GM21367 (cell line): Measurements from ENCODE around the gene CYB5R4.
A peak's percentile ranks its signal among the peaks of the same experiment; 100 is the strongest.
"Not testable (repeated sequence)": the region's sequence is repeated elsewhere in the genome, so short reads cannot be mapped to it uniquely, and the experiment has no call there.

Experiments used
- ATAC-seq: cut with Tn5 transposase; IDR thresholded peaks from one replicate; pipeline ENCODE4 v1.9.1; 2021; ENCODE audit not compliant: unreplicated experiment

The CYB5R4 gene

DNA sequence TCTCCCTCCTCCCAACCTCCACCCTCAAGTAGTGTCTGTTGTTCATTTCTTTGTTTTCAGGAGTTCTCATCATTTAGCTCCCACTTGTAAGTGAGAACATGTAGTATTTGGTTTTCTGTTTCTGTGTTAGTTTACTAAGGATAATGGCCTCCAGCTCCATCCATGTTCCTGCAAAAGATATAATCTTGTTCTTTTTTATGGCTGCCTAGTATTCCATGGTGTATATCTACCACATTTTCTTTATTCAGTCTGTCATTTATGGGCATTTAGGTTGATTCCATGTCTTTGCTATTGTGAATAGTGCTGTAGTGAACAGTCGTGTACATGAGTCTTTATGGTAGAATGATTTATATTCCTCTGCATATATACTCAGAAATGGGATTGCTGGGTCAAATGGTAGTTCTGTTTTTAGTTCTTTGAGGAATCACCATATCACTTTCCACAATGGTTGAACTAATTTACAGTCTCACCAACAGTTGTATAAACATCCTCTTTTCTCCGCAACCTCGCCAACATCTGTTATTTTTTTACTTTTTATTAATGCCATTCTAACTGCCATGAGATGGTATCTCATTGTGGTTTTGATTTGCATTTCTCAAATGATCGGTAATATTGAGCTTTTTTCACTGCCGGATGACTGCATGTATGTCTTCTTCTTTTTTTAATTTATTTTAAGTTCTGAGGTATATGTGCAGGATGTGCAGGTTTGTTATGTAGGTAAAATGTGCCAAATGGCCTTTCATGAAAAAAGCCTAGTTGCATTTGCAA is 48.3 kb downstream of the CYB5R4 start:
- not testable (repeated sequence) for ATAC-seq

DNA sequence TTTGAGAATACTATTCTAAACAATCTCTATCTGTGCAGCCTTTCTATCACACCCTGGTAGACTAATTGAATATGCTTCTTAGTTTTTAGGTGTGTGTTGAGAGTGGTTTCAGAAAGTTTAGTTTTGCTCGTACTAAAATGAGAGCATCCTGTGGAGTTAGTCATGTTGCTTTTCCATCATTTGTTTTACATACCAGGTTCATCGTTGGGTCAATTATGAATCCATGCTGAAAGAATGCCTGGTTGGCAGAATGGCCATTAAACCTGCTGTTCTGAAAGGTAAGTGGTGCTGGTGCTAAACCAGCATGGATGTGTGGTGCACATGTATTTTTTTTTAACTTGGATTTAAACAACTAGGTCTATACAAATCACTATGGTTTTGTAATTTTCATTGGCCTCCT is 49.3 kb downstream of the CYB5R4 start:
- no peak for ATAC-seq

DNA sequence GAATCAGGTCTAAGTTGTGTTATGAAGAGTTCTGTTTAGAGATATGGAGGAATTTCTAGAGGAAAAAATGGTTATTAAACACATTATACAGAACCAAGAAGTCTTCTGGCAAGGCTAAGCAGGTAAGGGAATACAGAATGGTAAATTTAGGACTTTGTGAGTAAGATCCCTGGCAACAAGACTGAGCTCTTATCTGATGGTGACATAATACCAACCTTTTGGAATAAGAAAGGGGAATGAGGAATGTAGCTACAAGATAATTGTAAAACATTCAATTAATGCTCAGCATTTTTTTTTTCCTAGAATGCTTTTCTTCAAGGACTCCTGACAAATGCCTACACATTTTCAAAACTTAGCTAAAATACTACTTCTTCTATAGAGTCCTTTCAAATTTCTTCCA is 51.8 kb downstream of the CYB5R4 start:
- no peak for ATAC-seq

DNA sequence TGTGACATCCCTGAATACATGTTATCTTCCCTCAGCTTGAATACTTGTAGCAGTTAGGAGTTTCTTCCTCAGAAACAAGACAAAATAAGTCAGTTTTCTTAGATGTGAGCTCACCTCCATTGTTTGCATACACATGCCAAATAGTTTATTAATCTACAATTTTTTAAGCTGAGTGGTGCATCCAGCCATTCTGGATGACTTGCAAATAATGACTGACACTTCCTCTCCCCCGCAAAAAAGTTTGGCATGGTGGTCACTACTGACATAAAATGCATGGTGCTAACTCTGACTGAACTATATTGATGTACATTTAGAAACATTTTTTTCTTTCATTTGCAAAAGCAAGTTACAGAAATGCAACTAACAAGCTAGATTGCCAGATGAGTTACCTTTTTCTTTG is 55.5 kb downstream of the CYB5R4 start:
- ATAC-seq: no peak

DNA sequence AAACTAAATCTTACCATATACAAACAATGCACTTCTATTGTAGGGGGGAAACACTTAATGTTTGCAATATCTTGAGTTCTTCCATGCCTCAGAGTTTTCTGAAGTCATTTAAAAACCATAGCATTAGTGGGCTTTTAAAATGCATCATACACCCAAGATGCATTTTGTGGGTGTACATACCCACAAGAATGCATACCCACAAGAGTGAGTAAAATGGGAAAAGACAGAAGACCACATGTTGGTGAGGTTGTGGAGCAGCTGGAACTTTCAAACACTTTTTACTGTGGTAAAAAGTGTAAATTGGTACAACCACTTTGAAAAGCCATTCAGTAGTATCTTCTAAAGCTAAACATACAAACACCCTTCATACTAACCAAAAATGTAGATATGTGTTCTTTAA is 57.5 kb downstream of the CYB5R4 start:
- ATAC-seq: no peak

DNA sequence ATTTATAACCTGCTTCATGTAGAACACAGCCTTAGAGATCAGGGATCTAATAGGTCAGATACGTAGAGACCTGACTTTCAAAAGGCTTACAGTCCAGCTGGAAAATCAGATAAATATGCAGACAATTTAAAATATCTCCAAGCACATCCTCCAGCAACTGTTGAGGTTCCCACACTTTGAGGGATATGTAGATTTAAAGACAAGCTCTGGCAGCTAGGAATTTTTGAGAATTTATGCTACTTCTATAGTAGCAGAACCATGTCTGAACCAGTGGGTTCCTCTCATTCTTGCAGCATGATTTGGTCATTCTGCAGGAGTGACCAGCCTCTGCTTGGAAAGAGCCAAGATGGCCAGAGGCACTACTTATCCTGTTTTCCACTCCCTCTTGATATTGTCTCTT is 60.5 kb downstream of the CYB5R4 start:
- no peak for ATAC-seq

DNA sequence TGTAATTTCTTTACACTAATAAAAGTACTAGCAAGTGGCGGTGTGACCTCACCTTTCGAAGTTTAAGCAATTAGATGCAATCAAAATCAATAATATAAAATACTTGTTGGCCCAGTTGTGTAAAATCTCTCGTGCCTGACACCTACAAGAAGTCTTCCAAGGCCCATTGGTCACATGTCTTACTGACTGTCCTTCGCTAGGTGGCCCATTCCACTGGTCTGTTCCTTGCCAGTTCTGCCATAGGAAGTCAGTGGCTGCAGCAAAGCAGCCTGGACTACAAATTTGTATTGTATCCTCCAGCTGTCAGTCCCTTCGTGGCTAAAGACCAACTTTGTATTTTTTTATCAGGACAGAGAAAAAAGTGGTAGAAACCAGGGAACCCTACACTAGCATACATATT is 61.8 kb downstream of the CYB5R4 start:
- ATAC-seq: no peak

DNA sequence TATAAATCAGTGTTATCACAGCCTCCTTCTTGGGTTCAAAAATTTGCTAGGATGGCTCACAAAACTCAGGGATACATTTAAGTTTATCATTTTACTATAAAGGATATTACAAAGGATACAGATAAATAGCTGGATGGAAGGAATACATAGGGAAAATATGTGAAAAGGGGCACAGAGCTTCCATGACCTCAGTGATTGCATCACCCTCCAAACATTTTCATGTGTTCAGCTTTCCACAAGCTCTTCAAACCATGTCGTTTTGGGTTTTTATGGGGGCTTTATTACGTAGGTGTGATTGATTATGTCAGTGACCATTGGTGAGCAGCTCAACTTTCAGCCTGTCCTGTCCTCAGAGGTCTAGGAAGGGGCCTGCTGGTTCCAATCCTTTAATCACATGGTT is 68.0 kb downstream of the CYB5R4 start:
- ATAC-seq: no peak

DNA sequence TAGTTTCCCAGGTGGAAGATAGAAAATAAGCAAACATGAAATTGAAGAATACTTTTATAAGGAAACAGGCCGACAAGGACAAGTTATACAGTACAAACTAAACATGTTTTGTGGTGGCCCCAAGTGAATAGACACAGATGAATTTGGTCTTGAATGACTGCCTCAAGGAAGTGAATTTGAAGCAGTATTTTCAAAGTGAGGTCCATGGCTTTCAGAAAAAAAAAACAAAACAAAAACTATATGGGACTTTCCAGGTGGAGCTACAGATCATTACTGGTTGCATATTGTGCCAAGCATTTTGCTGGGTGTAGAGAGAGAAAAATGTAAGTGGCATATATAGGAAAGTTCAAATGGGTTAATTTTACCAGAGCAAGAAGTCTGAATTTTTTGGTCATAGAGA is 68.8 kb downstream of the CYB5R4 start:
- ATAC-seq: no peak

DNA sequence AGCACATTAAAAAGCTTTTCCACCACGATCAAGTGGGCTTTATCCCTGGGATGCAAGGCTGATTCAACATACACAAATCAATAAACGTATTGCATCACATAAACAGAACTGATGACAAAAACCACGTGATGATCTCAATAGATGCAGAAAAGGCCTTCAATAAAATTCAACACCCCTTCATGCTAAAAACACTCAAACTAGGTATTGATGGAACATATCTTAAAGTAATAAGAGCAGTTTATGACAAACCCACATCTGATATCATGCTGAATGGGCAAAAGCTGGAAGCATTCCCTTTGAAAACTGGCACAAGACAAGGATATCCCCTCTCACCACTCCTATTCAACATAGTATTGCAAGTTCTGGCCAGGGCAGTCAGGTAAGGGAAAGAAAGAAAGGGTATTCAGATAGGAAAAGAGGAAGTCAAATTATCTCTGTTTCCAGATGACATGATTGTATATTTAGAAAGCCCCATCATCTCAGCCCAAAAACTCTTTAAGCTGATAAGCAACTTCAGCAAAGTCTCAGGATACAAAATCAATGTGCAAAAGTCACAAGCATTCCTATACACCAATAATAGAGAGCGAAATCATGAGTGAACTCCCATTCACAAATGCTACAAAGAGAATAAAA is 86.8 kb downstream of the CYB5R4 start:
- ATAC-seq: not testable (repeated sequence)

DNA sequence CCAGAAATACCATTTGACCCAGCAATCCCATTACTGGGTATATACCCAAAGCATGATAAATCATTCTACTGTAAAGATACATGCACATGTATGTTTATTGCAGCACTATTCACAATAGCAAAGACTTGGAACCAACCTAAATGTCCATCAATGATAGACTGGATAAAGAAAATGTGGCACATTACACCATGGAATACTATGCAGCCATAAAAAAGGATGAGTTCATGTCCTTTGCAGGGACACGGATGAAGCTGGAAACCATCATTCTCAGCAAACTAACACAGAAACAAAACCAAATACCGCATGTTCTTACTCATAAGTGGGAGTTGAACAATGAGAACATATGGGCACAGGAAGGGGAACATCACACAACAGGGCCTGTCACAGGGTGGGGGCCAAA is 88.5 kb downstream of the CYB5R4 start:
- not testable (repeated sequence) for ATAC-seq

DNA sequence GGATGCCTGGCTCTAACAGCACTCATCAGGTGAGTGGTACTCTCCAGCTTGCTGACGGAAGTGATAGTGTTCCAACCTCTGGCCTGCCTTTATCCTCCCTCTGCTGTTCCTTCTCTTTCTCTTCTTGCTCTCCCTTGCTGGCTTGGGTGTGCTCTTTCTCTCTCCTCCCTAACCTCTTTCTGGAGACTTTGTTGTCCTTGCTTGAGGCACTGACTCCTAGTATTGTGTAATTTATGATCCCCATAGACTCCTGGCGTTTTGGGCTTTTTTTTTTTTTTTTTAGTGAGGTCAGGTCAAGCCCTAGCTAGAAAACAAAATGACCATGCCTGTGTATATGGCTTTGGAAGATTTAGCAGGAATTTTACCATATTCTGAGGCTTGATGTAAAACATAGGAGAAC is 89.4 kb downstream of the CYB5R4 start:
- no peak for ATAC-seq

DNA sequence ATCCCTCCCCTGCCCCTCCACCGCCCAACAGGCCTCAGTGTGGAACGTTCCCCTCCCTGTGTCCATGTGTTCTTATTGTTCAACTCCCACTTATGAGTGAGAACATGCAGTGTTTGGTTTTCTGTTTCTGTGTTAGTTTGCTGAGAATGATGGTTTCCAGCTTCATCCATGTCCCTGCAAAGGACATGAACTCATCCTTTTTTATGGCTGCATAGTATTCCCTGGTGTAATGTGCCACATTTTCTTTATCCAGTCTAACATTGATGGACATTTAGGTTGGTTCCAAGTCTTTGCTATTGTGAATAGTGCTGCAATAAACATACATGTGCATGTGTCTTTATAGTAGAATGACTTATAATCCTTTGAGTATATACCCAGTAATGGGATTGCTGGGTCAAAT is 91.9 kb downstream of the CYB5R4 start:
- ATAC-seq: not testable (repeated sequence)

DNA sequence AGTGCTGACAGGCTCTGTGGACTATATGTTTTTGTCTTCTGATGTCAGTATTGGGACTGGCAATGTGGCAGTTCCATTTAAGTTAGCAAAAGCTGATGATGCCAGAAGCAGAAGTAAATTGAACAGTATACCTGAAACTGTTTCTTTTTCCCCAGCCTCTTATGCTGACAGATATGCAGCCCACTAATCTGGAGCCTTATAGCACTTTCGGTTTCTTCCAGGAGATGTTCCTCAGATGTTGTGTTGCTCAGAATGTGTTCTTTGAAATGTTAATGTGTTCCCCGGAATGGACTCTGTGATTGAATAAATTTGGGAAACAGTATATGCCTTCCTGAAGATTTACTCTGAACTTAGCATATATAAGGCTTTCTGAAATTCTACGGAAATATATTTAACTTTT is 93.3 kb downstream of the CYB5R4 start:
- no peak for ATAC-seq

DNA sequence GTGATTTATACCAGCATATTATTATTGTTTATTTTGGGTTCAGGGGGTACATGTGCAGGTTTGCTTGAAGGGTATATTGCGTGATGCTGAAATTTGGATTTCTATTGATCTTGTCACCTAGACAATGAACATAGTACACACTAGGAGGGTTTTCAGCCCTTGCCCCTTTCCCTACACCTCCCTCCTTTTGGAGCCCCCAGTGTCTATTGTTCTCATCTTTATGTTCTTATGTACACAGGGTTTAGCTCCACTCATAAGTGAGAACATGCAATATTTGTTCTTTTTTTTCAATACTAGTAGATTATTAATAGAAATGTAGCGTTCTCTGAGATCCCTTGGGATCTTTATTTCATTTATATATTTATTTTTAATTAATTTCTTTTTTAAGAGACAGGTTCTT is 94.9 kb downstream of the CYB5R4 start:
- no peak for ATAC-seq

DNA sequence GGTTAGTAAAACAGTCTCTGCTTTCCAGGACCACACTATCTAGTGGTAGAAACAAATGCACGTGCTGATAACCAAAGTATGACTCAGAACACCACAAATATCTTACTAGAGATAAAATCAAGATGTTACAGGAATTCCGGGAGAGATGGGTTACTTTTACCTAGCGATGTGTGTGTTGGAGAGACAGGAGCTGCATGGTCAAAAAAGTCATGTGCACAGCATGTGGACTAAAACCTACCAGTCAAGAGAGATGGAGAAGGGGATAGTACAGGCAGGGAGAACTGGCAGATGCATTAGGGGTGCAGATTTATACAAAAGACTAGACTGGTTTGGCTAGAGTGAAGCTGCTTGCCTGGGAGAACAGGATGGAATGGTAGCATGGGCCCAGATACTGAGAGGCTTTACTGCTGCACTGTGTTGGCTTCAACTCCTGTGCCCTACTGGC is 98.8 kb downstream of the CYB5R4 start:
- no peak for ATAC-seq

DNA sequence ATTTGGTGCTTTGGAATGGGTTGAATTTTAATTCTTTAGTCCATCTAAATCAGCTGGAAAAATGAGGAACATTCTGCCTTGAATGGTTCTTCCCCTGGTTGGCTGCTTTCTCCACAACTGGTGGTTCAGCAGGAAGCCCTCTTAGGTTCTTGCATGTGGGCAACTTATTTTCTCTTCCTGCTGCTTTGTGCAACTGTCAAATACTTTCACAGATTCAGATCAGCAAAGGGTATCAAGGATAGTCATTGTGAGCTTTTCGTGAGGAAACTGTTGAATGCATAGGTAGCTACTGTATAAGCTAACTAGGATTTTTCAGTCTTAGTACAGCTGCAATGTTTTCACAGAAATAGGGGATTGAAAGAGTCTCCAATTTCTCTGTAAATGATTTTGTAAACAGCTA is 101.2 kb downstream of the CYB5R4 start:
- ATAC-seq: no peak

DNA sequence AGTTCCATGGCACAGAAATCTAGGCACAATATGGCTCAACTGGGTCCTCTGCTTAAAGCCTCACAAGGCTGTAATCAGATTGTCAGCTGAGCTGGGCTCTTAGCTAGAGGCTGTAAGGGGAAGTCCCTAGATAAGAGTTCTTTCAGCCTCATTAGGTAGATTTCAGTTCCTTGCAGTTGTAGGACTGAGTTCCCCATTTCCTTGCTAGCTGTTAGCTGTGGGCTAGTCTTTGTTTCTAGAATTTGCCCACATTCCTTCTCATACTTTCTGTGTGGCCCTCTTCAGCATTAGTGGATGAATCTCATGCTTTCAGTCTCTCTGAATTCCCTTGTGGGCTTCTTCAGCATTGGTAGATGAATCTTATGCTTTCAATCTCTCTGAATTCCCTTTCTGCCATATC is 103.1 kb downstream of the CYB5R4 start:
- peak; percentile 91 for ATAC-seq

DNA sequence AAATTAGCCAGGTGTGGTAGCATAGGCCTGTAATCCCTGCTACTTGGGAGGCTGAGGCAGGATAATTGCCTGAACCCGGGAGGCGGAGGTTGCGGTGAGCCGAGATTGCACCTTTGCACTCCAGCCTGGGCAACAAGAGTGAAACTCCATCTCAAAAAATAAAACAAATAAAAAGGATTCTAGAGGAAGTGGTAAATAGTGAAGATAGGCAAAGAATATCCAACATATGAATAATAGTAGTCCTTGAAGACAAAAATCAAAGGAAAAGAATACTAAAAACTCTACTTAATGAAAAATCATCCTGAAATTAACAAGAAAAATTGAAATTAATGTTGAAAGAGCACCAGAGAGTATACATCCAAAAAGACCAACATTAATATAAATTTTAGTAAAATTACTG is 107.0 kb downstream of the CYB5R4 start:
- ATAC-seq: no peak

DNA sequence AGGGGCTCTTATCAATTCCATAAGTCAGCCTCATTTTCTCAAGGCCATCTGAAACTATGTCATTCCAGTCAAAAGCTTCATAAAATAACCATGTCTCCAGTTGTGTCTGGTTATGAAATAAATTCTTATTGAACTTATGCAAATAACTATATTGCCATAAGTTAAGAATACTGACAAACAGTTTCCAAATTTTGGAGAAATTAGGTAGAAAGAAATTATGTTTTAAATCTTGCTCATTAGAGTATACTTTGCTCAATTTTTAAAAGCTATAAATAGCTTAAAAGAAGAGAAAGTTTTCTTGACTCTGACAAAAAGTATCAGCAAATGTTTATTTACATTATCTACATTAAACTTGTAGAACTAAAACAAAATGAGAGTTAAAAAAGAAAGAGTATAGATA is 111.1 kb downstream of the CYB5R4 start:
- ATAC-seq: no peak

DNA sequence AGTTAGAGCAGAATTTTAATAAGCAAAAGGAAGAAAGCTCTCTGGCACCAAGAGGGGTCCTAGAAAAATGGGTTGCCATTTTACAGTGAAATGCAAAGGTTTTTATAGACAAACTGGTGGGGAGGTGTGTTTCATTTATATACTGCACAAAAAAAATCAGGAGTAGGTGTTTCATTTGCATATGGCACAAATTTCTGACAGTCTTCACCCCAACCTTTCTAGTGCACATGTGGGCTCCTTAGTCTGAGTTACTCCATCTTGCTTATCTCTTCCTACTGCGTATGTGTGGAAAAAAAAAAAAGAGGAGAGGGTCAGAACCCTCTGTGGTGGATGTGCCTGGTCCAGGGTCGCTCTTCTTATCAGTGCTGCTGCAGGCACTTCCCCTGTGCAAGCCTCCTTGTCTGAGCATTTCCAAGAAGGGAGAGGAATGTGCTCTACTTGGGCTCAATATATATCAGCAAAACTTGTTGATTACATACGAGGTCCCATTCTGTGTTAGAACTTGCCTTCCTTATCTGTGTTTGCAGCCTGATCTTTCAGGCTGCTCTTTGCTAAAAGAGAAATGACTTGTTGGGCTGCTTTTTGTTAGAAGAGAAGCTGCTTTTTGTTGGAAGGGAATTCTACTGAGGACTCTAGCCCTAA is 115.0 kb downstream of the CYB5R4 start:
- no peak for ATAC-seq

DNA sequence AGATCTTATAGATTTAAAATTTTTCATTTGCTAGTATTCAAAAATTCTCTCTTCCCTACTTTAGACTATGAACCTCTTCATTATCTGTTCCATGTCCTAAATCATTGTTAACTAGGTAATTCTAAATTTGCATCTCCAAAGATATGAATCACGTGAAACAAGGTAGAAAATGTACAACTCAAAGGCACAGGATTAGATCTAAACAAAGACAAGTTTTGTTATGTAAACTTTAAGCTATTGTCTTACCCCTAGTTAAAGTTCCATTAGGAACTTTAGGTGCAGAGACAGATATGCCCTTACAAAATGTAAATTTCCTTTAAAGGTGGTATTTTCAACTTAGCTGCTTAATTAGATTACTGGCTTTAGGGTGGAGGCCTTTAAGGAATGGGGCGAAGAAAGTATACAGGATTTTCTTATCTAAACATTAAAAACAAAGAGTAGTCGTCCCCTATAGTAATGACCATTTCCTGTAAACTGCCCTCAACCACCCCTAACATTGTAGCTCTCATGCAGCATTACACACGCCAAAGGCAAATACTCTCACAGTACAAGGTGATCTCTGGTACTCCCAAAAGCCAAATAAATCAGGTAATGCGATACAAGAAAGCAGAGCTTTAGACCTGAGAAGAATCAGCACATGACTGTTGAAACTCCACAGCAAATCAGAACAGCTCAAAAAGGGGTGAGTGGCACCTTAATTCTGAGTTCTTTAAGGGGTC is 116.7 kb downstream of the CYB5R4 start:
- ATAC-seq: no peak
